22Rv1 (cell line): Measurements from ENCODE around the gene STEAP1B.

Experiments used
- ZFX ChIP-seq: fragments of 450-650 bp; IDR thresholded peaks from 2 replicates; pipeline ENCODE4 v1.6.1; 2017; ENCODE audit warnings: antibody characterized with exemption, borderline replicate concordance
- TF ChIP-seq, protein P1 (sequence below): fragments of 450-650 bp; IDR thresholded peaks from 2 replicates; pipeline ENCODE4 v1.5.1; 2017; ENCODE audit warnings: mild to moderate bottlenecking

DNA sequence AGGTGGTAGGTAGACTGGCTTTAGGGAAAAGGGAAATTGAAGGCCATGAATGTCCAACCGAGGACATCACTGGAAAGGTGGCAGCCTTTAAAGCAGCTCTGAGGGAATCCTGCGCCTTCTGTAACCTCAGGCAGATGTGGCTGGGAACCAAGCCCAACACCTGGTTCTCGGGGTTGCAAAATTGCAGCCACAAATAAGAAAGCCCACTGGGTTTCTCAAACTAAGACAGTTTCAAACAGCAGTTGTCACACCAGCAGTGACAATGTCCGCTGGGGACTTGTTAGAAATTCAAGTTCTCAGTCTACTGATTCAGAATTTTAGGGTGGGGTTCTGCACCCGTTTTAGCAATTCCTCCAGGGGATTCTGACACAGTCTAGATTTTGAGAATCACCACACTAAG is 42.7 kb upstream of the STEAP1B start:
- TF ChIP-seq, protein P1, sequence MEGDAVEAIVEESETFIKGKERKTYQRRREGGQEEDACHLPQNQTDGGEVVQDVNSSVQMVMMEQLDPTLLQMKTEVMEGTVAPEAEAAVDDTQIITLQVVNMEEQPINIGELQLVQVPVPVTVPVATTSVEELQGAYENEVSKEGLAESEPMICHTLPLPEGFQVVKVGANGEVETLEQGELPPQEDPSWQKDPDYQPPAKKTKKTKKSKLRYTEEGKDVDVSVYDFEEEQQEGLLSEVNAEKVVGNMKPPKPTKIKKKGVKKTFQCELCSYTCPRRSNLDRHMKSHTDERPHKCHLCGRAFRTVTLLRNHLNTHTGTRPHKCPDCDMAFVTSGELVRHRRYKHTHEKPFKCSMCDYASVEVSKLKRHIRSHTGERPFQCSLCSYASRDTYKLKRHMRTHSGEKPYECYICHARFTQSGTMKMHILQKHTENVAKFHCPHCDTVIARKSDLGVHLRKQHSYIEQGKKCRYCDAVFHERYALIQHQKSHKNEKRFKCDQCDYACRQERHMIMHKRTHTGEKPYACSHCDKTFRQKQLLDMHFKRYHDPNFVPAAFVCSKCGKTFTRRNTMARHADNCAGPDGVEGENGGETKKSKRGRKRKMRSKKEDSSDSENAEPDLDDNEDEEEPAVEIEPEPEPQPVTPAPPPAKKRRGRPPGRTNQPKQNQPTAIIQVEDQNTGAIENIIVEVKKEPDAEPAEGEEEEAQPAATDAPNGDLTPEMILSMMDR: no peak
- TF ChIP-seq ZFX: no peak
